HG03280 (cell line): ENCODE measurements around the gene STK32B.
"Not testable (repeated sequence)": the region's sequence is repeated elsewhere in the genome, so short reads cannot be mapped to it uniquely, and the experiment has no call there.

Source experiments
- ATAC-seq: cut with Tn5 transposase; IDR thresholded peaks from one replicate; pipeline ENCODE4 v1.9.1; 2021; ENCODE audit warnings: mild to moderate bottlenecking, moderate library complexity; ENCODE audit not compliant: unreplicated experiment

Gene STK32B

DNA sequence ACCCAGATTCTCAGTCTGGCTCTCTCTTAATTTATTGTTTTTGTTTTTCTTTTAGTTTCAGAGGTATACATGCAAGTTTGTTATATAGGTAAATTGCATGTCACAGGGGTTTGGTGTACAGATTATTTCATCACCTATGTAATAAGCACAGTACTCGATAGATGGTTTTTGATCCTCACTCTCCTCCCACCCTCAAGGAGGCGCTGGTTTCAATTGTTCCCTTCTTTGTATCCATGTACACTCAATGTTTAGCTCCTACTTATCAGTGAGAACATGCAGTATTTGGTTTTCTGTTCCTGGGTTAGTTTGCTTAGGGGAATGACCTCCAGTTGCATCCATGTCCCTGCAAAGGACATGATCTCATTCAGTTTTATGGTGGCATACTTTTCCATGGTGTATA is 198.4 kb downstream of the STK32B start:
- no peak for ATAC-seq

DNA sequence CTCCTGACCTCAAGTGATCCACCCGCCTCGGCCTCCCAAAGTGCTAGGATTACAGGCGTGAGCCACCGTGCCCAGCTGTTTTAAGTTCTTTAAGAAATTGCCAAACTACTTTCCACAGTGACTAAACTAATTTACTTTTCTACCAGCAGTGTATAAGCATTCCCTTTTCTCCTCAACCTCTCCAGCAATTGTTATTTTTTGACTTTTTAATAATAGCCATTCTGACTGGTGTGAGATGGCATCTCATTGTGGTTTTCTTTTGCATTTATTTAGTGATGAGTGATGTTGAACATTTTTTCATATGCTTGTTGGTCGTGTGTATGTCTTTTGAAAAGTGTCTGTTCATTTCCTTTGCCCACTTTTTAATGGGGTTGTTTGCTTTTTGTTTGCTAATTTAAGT is 199.3 kb downstream of the STK32B start:
- ATAC-seq, result not testable (repeated sequence)

DNA sequence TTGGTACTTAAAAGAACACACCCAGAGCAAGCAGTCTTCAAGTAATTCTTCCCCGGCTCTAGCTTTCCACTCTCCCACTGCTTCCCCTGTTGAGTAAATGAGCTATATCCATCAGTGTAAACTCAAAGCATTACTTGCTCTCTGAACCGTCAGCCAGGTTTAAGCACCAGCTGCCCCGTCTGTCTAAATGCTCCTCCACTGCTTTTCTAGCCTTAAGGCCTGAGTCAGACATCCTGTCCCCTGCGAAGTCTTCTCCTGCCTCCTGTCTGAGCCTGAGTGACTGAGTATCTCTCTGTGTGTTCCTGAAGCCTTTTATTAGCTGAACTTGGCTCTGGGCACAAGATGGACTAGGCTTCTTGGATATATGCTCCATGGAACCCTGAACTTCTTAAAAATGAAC is 205.1 kb downstream of the STK32B start:
- ATAC-seq, result no peak

DNA sequence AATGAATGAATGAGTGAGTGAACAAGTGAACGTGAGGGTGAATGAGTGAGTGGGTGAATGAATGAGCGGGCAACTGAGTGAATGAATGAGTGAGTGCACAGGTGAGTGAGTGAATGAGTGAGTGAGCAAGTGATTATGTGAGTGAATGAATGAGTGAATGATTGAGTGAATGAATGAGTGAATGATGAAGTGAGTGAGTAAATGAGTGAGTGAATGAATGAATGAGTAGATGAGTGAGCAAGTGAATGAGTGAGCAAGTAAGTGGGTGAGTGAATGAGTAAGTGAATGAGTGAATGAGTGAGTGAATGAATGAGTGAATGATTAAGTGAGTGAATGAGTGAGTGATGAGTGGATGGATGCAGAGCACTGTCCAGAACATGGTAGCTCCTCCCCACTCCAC is 205.8 kb downstream of the STK32B start:
- ATAC-seq, result no peak

DNA sequence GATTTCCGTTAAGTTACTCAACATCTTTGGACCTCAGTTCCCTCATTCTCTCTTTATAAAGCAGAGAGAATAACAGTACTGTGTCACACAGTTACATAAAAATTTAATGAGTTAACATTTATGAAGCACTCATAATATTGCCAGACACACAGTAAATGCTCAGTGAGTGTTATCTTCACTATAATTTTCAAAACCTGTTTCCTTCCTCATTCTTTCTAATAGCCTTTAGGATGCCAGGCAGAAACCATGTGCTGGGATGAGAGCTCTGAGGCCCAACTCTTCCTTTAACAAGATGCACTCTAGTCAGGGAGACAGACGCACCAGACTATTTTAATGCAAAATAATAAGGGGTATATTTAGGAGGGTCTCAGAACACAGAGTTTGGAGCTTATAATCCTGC is 208.2 kb downstream of the STK32B start:
- no peak for ATAC-seq

DNA sequence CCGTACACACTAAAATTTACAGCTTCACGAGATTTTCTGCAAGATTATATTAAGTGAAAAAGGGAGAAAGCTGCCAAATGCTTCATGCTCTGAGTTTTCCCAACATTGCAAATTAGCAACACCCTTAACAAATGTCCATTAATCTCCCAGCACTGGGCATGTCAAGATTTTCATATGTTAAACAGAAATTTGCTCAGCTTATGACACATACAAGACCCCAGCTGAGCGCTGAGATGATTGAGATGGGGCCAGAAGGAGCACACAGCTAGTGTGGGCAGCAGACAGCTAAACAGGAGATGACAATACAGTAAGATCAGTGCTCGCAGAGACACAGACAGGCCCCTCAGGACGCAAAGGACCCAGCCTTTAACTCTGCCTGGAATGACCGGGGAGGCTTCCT is 208.8 kb downstream of the STK32B start:
- no peak for ATAC-seq

DNA sequence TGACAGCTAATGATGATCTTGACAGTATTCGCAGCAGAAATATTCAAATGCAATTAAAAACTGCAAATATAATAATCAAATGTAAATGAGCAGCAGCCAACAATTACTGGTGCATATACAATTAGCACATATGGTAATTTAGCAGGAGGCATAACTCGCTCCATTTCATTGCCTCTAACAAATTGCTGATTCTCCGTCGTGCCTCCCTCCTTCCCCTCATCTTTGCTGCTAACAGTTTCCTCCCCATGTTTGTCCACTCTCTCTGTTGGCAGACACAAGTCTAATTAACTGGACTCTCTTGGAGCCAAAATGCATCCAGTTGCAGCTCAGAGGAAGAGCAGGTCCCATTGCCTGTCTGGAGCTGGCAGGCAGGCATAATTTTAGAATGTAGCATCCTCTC is 210.6 kb downstream of the STK32B start:
- no peak for ATAC-seq

DNA sequence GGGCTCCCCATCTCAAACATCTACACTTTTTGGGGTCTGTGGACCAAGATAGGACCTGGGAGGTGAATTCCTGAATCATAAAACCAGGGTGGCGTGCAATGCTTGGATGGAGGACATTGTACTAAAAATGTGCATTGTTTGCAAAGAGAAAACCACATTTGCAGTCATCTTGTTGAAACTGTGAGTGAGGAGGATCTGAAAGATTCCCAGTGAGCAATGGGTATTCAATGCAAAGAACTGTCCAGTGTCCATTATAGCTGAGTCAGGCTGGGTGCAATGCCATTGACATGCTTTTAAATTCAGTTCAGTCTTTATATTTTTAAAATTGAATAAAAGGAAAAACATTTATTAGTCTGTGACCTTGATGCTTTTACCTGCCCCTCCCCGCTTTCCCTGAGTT is 215.7 kb downstream of the STK32B start:
- ATAC-seq, result no peak

DNA sequence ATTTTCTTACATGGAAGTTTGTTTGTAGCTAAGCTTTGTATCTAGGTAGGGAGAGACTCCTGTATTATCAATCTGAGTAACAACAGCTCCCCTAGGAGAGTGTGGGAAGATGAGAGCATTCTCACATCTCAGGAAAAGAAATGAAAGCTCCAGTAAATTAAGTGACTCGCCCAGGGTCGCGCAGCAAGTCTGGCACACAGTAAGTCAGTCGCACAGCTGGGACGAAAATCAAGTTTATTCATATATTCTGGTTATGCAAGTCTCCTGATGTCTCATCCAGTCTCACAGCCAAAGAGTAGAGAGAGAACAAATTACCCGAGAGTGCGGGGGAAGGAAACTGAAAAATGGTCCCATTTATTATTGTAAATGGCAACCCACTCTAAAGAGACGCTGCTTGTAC is 216.1 kb downstream of the STK32B start:
- ATAC-seq, result no peak

DNA sequence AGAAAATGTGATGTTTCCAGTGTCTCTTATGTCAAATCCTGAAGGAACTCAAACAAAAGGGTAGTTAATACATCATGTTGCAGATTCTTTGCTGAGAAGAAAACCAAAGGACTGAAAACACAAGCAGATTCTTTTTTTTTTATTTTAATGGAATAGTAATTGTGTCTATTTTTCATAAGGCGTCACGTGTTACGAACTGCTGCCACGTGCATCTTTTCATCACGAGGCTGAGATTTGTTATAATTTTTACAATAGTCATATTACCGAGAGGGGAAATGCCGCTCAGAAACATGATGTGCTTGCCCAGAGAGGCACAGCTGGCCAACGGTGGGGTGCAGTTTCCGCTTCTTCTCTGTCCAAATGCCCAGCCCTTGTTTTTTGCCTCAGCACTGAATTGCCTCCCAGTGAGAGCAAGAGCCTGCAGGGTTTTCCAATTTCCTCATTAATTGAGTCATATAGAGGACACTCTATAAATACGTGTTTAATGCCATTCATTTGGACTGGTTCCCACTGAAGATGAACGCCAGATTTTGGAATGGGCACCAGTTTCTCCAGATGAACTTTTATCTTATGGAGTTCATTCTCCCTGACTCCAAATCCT is 225.3 kb downstream of the STK32B start:
- no peak for ATAC-seq

DNA sequence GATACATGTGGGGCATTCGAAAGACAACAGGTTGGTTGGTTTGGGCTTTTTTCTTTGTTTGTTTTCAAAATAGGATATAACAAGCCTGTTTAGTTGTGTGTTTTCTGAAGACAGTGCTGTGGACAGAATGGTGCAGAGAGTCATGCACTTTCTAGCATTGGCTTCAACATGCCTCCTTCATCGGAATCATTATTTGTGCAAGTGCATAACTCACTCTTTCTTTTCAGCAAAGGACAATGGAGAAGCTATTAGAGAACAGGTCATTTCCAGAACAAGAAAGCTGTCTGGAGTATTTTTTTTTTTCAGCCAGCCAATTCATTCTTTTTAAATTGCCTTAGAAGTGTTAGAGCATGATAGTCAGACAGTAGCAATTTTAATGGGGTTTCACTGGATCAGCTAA is 225.8 kb downstream of the STK32B start:
- no peak for ATAC-seq

DNA sequence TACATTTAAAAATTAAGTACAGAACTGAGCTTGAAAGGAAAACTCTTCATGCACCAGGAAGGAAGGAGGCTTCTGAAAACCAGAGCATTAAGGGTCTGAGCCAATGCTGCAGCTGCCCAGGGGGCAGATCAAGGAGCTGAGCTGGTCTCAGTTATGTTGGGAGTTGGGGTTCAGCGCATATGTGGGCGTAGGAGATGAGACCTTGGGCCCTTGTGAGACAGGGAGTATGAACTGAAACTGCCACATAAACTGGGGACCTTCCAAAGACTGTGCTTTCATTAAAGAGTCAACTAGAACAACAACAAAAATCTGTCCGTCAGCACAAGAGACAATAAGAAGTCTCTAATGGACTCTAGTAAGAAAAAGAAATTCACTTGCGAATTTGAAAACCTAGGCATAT is 226.9 kb downstream of the STK32B start:
- ATAC-seq, result no peak

DNA sequence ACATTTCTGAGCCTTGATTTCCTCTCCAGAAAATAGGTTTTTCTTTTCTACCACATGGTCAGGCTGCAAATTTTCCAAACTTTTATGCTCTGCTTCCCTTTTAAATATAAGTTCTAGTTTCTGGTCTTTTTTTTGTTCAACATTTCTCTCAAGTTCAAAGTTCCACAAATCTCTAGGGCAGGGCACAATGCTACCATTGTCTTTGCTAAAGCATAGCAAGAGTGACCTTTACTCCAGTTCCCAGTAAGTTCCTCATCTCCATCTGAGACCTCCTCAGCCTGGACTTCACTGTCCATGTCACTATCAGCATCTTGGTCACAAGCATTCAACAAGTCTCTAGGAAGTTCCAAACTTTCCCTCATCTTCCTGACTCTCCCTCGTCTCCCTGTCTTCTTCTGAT is 228.8 kb downstream of the STK32B start:
- ATAC-seq, result not testable (repeated sequence)

DNA sequence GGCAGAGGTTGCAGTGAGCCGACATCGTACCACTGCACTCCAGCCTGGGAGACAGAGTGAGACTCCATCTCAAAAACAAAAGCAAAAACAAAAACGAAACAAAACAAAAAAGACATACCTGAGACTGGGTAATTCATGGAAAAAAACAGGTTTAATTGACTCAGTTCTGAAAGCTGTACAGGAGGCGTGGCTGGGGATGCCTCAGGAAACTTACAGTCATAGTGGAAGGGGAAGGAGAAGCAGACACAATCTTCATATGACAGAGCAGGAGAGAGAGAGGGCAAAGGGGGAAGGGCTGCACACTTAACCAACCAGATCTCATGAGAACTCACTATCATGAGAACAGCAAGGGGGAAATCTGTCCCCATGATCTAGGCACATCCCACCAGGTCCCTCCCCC is 229.5 kb downstream of the STK32B start:
- ATAC-seq, result peak; percentile 51

DNA sequence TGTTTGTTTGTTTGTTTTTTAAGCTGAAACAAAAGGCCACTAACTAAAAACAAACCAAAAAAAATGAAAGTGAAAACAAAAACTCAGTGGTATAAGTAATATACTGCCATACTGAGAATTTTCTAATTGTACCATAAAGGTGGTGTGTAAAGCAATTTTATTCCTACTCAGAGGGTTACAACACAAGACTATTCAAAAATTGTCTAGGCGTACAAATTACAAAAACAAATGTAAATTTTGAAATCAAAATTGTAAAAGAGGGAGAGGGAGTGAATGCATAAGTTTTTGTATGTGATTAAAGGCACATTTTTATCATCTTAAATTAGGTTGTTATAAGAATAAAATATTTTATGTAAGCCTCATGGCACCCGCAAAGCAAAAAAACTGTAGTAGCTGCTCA is 232.6 kb downstream of the STK32B start:
- no peak for ATAC-seq

DNA sequence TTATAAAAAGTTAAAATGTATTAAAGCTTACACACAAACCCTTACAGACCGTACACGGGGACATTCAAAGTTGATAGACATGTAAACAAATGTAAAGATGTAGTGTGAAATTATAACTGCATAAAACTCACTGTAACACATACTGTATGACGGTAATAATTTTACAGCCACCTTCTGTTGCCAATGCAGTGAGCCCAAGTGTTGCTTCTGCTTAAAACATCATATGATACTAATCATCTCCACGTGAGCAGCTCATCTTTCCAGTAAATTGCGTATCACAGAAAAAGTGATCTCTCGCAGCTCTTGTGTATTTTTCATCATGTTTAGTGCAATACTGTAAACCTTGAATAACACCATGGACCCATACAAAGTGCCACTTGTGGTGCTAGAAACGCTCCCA is 233.2 kb downstream of the STK32B start:
- ATAC-seq, result no peak

DNA sequence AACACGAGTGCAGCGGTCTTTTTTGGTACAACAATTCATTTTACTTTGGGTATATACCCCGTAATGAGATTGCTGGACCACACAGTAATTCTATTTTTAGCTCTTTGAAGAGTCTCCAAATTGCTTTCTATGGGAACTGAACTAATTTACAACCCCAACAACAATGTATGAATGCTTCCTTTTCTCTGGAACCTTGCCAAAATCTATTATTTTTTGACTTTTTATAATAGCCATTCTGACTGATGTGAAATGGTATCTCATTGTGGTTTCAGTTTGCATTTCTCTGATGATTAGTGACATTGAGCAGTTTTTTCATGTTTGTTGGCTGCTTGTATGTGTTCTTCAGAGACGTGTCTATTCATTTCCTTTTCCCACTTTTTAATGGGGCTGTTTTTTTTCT is 240.8 kb downstream of the STK32B start:
- ATAC-seq, result no peak

DNA sequence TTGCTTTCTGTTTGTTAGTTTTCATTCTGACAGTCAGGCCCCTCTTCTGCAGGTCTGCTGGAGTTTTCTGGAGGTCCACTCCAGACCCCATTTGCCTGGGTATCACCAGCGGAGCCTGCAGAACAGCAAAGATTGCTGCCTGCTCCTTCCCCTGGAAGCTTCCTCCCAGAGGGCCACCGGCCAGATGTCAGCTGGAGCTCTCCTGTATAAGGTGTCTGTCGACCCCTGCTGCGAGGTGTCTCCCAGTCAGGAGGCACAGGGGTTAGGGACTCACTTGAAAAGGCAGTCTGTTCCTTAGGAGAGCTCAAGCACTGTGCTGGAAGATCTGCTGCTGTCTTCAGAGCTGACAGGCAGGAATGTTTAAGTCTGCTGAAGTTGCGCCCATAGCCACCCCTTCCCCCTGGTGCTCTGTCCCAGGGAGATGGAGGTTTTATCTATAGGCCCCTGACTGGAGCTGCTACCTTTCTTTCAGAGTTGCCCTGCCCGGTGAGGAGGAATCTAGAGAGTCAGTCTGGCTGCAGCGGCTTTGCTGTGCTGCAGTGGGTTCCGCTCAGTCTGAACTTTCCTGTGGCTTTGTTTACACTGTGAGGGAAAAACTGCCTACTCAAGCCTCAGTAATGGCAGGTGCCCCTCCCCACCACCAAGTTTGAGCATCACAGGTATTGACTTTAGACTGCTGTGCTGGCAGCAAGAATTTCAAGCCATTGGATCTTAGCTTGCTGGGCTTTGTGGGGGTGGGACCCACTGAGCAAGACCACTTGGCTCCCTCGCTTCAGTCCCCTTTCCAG is 246.9 kb downstream of the STK32B start:
- not testable (repeated sequence) for ATAC-seq

DNA sequence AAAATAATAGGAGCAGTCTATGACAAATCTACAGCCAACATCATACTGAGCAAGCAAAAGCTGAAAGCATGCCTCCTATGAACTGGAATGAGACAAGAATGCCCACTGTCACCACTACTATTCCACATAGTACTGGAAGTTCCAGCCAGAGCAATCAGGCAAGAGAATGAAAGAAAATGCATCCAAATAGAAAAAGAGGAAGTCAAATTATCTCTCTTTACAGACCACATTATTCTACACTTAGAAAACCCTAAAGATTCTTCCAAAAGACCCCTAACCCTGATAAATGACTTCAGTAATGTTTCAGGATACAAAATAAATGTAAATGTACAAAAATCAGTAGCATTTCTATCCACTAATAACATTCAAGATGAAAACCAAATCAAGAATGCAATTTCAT is 249.0 kb downstream of the STK32B start:
- no peak for ATAC-seq

DNA sequence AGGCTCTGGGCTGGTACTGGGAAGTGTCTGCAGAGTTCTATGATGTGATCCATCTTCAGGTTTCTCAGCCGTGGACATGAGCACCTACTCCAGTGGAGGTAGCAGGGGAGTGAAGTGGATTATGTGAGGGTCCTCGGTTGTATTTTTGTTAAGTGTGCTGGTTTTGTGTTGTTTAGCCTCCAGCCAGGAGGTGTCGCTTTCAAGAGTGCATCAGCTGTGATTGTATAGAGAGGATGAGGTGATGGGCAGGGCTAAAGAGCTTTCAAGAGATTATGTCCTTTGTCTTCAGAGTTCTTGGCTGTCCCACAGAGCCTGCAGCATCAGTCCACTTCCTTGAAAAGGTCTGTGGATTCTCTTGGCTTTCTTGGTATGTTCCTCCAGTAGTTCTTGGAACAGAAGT is 256.6 kb downstream of the STK32B start:
- ATAC-seq, result no peak

DNA sequence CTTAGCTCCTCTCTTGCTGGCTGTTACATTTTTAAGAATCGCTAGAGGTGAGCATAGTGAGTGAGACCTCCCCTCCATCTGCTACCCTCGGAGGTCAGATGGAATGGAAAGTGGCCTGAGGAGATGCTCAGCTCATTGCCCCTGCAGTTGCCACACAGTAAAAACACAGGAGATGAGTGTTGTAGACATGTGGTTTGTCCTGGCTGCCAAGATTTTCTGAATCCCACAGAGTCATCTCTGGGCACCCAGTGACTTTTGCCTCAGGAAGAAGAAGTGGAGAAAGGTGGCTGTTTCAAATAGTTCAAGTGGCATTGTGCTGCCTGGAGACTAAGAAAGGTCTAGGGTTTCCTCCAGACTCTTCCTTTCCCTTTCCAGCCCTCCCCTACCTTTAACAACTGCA is 271.0 kb downstream of the STK32B start:
- no peak for ATAC-seq

DNA sequence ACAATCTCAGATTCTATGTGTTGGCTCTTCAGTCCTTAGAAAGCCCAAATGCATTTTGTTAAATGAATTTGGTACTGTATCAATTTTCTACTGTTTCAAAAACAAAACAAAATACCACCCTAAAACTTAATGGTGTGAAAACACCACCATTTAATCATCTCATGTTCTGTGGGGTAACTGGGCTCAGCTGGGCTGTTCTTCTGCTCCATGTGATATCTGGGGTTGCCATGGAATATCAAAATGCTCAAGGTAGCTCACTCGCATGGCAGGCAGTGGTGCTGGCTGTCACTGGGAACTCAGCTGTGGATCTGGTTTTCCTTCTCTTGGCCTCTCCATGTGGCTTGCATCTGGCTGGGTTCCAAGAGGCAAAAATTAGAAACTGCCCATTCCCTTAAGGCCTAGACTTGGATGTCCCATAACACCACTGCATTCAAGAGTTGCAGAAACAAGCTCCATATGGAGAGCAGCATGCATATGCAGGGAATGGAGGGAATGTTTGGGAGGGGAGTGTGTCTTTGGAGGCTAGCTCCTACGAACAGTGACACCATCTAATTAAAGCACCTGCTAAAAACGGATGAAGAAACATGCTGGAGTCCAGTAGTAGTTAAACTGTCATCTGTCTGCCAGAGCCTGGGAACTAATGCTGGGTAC is 279.2 kb downstream of the STK32B start:
- no peak for ATAC-seq
